ENCODE measurements around the gene FBXO15.

The FBXO15 gene

DNA sequence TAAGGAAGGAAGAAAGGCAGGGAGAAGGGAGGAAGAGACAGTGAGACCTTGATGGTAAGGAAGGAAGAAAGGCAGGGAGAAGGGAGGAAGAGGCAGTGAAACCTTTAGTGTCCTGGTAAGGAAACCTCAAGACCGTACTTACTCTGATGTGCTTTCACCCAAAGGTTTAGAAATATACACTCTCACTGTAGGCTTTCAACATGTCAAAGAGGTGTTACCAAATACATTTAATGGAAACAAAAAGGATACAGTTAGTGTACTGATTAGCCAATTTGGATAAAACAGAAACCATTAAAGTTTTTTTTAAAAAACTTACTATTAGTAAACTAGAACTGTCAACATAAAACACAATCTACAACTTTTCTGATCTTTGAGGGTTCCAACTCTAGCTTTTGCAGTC is 7.1 kb downstream of the FBXO15 start:
- TF ChIP-seq, protein P1, sequence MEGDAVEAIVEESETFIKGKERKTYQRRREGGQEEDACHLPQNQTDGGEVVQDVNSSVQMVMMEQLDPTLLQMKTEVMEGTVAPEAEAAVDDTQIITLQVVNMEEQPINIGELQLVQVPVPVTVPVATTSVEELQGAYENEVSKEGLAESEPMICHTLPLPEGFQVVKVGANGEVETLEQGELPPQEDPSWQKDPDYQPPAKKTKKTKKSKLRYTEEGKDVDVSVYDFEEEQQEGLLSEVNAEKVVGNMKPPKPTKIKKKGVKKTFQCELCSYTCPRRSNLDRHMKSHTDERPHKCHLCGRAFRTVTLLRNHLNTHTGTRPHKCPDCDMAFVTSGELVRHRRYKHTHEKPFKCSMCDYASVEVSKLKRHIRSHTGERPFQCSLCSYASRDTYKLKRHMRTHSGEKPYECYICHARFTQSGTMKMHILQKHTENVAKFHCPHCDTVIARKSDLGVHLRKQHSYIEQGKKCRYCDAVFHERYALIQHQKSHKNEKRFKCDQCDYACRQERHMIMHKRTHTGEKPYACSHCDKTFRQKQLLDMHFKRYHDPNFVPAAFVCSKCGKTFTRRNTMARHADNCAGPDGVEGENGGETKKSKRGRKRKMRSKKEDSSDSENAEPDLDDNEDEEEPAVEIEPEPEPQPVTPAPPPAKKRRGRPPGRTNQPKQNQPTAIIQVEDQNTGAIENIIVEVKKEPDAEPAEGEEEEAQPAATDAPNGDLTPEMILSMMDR (IDR thresholded peaks at IDR 0.05; ENCODE audit: extremely low read depth, insufficient read depth, missing control alignments), result no peak
- in situ Hi-C loops (cut with MboI; ENCODE audit: low pct_unique_long_range_greater_than_20kb, low sequenced_read_pairs, unreplicated experiment), result no loop called here
- no peak for DNase-seq (ENCODE audit: low spot score)

DNA sequence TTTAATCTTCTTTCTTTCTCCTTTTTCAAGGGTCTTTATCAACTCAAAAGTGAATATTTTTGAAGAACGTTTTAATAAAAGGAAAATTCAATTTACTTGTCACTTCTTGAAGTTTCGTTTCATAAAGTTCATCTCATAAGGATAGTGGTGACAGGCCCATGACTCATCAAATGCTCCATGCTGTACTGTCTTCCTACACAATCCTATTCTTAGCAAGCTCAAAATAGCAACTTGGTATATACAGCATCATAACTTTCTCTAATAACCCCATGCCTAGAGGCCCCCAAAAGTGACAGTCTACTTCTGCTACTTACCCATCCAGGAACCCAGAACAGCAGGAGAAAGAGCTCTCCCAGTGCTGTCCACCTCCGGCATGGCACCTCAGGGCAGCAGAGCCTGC is 7.7 kb downstream of the FBXO15 start:
- TF ChIP-seq, protein P1 (IDR thresholded peaks at IDR 0.05; ENCODE audit: extremely low read depth, insufficient read depth, missing control alignments), result no peak
- in situ Hi-C loops (cut with MboI; ENCODE audit: low pct_unique_long_range_greater_than_20kb, low sequenced_read_pairs, unreplicated experiment), result no loop called here
- DNase-seq (ENCODE audit: low spot score), result peak; percentile 32

DNA sequence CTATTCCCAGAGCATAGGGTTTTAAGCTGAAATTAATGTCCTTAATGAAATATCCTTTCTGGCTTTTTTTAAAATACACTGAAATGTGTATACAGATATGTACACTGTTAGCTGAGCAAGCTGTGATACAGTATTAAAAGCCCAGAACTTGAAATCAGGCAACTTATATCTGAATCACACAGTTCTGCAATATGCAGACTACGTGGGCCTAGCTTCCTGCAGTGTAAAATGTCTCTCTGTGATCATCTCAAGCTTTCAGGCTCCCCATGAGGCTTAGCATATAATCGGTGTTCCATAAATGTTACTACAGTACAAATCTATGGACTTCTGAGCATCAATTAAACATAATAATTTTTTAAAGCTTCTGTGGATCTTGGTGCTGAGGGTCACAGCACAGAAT is 8.2 kb downstream of the FBXO15 start:
- in situ Hi-C loops (cut with MboI; ENCODE audit: low pct_unique_long_range_greater_than_20kb, low sequenced_read_pairs, unreplicated experiment), result no loop called here
- no peak for DNase-seq (ENCODE audit: low spot score)
- TF ChIP-seq, protein P1 (IDR thresholded peaks at IDR 0.05; ENCODE audit: extremely low read depth, insufficient read depth, missing control alignments), result no peak

DNA sequence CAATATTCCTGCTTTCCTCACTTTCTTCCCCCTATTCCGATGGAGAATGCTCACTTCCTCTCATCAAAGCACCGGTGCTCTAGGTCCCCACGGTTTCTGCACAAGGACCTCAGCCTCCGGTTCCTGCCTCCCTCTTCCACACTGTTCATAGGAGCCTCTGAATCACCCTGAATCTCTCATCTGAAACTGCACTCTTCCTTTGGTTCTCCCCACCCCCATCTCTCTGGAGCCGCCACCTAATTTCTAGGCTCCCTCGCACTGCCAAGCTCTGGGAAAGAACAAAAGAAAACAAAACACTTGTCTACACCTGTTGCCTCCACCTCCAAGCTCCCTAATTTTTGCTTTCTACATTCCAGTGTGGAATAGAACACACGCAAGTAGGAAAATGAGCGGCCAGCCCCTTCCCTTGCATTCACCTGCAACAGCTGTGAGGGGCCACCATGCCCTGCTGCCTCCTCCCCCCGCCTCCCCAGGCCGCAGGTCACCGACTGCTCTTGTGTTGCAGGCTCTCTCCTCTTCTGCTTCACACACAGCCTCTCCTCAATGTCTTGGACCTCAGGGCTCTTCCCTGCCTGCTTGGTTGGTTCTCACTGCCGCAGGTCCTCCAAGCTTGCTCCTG is 9.6 kb downstream of the FBXO15 start:
- in situ Hi-C loops (cut with MboI; ENCODE audit: low pct_unique_long_range_greater_than_20kb, low sequenced_read_pairs, unreplicated experiment), result no loop called here
- TF ChIP-seq, protein P1 (IDR thresholded peaks at IDR 0.05; ENCODE audit: extremely low read depth, insufficient read depth, missing control alignments), result no peak
- no peak for DNase-seq (ENCODE audit: low spot score)

DNA sequence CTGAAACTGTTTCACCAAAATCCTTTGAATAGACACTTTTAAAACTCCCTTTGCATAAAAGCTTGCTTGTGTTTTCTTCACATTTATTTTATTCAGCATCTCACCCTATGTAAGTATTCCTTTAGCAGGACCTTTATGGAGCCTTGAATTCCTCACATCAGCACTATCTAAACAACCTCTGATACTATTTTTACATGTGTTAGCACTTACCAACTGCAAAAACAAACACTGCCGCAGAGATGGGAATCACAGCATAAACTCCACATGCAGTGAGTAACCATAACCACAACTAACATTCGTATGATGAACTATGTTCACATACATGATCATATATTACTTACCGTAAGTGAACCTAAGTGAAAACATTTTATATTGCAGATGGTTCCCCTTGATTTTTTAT is 15.4 kb downstream of the FBXO15 start:
- TF ChIP-seq, protein P1 (IDR thresholded peaks at IDR 0.05; ENCODE audit: extremely low read depth, insufficient read depth, missing control alignments), result no peak
- in situ Hi-C loops (cut with MboI; ENCODE audit: low pct_unique_long_range_greater_than_20kb, low sequenced_read_pairs, unreplicated experiment), result no loop called here
- DNase-seq (ENCODE audit: low spot score), result no peak

DNA sequence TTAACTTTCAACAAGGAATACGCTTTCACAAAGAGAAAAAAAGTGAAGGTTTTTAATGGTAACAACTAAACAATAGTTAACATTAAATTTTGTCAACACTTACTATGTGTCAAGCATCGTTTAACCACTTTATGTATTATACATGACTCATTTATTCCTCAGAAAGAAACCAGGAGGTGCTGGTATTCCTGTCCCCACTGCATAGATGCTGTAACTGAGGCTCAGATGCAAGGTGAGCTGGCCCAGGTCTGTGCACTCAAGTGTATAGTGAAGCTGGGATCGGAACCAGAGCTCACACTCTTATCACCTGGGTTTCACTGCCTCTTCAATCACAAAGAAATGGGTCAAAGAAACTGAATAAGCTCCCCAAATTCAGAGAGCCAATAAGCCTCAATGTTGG is 16.5 kb downstream of the FBXO15 start:
- DNase-seq (ENCODE audit: low spot score), result no peak
- in situ Hi-C loops (cut with MboI; ENCODE audit: low pct_unique_long_range_greater_than_20kb, low sequenced_read_pairs, unreplicated experiment), result no loop called here
- TF ChIP-seq, protein P1 (IDR thresholded peaks at IDR 0.05; ENCODE audit: extremely low read depth, insufficient read depth, missing control alignments), result no peak
